ENCODE measurements around the gene OMA1.

Gene OMA1

DNA sequence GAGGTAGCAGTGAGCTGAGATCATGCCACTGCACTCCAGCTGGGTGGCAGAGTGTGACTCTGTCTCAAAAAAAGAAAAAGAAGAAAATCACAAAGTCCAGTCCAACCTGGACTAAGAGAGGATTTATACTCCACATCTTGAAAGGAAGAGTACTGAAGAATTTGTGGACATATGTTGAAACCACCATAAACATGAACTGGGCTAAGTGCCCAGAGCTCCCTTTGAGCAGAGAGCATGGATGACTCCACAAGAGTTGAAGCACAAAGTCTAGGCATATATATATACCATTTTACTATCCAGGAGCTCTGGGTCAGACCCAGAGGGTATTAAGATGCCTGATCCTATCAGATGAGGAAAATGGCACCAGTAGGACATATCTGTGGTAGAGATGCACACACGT is 86.6 kb downstream of the OMA1 start:
- no peak for DNase-seq (ENCODE audit: low read depth in 2 of 2)

DNA sequence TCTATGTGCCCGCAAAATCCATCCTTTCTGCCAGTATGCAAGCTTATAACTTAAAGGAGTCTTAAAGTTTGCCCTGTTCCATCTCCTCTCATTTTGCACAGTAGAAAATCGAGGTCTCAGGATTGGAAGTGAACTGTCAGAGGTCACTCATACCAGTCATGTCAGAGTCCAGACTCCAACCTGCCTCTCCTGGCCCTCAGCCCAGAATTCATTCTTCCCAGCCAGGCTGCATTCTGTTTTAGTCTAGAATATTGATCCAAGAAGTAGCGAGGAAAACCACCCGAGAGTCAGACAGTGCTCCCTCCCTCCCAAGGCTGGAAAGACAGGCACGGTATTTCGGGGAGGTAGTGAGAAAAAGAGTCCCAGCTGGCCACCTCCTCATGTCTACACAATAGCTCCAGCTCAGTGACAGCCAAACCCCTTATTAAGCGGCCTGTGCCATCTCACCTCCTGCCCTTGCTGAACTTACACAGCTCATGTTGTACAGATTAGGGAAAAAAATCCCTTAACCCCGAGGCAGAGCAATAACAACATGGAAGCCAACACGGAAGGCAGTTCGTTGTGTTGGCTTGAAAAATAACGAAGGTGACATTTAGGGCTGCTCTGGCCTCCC is 89.4 kb downstream of the OMA1 start:
- no peak for DNase-seq (ENCODE audit: low read depth in 2 of 2)

DNA sequence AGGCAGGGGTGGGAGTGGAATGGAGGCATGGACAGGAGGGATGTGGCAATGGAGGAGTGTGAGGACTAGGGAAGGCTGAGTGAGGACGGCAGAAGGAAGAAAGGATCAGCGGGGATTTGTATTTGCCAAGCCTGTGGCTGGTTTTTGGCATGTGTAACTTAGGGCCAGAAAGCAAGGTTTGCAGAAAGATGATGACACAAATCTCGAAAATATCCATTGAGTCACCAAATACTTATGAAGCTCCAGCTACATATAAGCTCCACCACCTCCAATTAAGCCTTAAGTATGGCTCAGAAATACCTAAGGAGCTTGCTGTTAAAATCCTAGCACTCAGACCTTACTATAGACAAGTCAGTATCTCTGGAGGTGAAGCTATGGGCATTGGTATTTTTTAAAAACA is 90.1 kb downstream of the OMA1 start:
- no peak for DNase-seq (ENCODE audit: low read depth in 2 of 2)

DNA sequence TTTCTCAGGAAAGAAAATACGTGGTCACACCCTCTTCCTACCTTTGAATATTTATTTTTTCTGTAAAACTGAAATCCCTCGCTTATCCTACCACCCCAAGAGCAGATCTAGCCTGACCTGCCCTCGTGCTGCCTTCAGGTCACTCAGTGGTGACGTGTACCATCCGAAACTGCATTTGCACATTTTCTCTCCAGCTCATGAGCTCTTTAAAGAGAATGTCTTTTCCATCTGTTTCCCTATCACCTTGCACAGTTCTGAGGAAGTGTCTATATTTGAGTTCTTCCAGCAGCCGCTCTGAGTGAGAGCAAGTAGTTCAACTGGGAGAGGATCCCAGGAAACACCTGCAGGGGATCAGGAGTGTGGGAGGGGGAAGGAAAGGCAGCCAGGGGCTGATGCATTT is 91.7 kb downstream of the OMA1 start:
- no peak for DNase-seq (ENCODE audit: low read depth in 2 of 2)

DNA sequence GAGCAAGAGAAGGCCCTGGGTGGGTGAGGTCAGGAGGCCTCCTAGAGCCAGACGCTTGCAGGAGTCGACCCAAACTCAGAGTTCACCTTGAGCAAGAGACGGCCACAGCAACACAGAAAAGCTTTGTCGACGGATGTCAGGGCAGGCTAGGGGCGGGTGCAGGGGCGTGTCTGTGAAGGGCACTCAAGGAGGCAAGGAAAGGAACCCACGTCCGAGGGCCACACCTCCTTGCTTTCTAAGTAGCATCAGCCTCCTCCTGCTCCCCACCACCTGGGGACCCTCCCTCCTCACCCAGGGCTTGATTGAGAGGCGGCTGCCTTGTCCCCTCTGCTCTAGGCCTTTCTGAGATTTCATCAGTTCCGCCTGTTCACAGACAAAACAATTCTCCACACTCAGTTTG is 92.1 kb downstream of the OMA1 start:
- no peak for DNase-seq (ENCODE audit: low read depth in 2 of 2)

DNA sequence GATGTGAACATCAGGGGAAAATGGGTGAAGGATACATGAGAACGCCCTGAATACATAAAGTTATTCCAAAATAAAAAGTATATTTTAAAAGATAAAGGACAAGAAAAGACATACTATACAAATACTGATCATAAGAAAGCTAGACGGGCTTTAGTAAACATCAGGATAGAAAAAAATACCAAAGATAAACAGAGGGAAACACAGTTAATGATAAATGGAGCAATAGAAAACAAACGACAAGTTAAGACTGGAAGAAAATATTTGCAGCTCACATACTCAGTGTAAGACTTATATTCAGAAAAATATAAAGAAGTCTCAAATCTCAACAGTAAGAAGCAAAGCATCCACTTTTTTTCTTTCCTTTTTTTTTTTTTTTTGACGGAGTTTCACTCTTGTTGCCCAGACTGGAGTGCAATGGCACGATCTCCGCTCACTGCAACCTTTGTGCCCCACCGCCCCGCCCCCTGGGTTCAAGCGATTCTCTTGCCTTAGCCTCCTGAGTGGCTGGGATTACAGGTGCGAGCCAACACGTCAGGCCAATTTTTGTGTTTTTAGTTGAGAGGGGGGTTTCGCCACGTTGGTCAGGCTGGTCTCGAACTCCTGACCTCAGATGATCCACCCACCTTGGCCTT is 94.8 kb downstream of the OMA1 start:
- no peak for DNase-seq (ENCODE audit: low read depth in 2 of 2)

DNA sequence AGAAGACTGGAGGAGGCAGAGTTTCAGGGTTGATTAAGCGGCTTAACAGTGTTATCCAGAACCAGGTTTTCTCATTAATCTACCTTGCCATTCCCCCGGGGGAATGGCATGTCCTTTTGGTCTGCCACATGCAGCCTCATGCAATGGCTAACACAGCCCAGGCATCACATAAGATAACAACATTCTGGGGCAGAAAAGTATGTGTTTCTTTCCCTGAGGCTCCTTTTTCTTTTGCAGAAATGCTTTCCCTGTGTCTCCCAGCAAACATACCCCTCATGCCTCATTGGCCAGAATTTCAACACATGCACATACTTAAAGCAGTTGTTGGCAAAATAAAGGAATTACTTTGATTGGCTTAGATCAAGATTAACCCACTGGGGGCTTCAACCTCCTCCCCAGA is 98.6 kb downstream of the OMA1 start:
- no peak for DNase-seq (ENCODE audit: low read depth in 2 of 2)

DNA sequence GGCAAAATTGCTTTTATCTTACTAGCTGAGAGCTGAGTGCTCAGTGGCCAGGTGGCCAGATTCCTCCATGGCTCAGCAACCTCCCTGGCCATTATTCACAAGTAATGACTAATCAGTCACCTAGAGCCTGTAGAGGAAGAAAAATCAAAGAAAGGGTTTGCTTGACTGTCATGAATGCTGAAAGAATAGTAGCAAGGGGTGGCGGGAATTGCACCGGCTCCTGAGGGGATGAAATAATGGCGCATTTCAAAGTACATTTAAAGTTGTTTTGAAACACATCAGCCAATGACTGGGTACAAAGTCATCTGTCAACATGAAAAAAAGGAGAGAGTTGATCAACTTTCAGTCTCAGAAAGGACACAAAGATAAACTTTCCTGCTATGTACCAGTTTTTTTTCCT is 99.5 kb downstream of the OMA1 start:
- no peak for DNase-seq (ENCODE audit: low read depth in 2 of 2)

DNA sequence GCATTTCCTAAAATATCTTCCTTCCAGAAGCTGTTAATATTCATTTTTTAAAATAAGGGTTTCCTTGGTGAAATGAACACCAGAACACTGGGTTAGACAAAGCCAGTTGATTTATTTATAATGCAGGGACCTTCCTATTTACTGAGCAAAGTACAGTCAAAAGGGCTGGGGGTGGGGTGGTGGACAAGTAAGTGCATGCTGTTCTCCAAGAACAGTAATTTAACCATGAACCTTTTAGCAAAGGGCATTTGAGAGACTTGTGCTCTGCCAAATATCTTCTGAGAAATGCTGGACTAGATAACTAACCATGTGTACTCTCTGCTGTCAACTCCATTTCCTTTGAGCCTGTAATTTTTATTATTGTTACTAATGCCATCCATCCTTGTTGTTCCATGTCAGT is 100.2 kb downstream of the OMA1 start:
- DNase-seq (ENCODE audit: low read depth in 2 of 2): no peak

DNA sequence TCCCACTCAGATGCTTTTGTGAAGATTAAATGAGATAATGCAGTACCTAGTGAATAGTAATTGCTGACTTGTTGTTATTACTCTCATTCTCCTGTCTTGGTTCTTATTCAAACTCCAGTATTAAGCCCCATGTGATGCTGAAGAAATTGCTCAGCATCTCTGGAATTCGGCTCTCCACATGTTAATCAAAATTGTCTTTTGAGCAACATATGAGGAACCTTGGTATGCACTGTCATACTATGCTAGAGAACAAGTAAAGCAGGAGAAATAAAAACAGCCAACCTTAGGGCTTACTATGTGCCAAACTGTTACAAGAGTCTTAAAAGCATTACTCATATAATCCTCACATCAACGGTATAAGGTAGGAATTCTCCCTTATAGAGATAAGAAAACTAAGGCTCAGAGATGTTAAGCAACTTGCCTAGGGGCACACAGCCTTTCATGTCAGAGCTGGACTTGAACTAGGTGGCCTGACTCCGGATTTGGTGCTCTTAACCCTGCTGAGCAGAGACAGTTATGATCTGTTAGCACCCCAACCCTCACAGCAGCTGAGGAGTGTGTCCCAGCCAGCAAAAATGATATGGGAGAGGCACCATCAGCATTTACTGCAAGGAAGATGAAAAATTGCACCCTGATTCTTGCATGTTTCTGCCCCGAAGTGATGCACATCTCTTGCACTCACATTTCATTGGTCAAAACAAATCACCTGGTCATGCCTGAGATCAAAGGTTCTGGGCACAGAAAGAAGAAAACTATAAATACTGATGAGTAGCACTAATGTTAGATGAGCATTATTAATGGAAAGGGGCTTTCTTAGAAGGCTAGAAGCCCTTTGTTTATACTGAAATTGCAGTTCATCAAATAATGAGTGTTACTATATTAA is 102.3 kb downstream of the OMA1 start:
- DNase-seq (ENCODE audit: low read depth in 2 of 2): no peak

DNA sequence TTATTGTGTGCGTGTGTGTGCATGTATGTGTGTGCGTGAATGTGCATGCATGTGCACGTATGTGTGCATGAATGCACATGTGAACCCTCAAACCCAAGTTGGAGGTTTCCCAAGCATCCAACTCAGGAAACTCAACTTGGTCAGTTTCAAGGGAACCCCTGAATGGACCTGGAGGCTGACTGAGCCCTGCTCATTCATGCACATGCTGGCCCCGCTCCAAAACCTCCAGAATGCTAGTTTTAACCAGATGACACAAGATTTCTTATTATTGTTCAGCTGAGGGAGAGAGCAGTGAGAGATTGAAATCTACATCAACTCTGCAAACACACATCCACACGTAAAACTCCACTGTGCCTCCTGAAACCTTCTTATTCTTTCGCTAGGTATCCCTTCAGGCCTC is 104.4 kb downstream of the OMA1 start:
- no peak for DNase-seq (ENCODE audit: low read depth in 2 of 2)

DNA sequence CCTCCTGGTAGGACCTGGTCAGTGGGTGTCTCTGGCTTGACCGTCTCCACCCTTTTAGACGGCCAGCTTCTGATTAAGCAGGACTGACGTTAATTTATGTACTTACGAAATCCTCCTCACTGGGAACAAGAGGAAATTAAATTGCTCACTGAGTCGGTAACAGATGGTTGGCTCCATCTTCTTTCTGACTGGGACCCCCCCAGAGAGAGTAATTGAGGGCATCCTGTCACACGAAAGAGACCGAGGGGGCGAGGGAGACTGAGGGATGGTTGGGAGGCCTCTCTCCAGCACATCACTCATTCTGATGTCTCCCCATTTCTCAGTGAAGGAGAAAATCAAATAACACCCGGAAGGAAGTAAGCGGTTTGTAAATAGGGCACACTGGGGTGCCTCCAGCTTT is 104.8 kb downstream of the OMA1 start:
- DNase-seq (ENCODE audit: low read depth in 2 of 2): no peak

DNA sequence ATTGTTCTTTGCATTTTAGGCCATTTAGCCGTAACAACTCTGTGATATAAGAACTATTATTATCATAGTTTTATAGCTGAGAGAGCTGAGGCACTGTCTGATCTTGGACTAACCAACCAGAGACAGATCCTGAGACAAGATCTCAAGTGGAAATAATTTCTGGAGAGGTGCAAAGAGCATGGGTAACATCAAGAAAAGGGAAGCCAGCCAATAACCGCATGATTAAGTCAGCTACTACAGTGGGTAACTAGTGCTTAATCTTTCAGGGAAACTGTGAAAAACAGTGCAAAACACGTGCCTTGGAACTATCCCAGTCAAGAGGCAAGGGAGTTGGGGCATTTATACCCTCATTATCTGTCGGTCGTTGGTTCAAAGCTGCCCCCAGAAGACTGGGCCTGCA is 105.8 kb downstream of the OMA1 start:
- DNase-seq (ENCODE audit: low read depth in 2 of 2): no peak

DNA sequence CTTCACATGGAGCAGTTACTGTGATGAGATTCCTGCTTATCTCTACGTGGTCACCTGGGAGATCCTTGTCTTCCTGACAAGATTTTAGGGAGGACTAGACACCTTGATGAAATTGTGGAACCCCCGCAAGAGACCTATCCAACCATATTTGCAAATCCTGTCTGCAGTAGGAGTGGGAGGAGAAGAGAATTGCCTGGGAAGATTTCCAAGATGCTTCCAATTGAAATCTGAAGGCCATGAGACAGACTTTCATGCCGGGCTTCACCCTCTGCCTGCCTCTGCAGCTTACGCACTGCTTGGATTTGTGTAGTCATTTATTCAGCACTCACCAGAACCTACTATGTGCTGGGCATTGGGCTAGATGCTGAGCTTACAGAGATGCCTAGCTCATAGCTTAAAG is 106.6 kb downstream of the OMA1 start:
- no peak for DNase-seq (ENCODE audit: low read depth in 2 of 2)

DNA sequence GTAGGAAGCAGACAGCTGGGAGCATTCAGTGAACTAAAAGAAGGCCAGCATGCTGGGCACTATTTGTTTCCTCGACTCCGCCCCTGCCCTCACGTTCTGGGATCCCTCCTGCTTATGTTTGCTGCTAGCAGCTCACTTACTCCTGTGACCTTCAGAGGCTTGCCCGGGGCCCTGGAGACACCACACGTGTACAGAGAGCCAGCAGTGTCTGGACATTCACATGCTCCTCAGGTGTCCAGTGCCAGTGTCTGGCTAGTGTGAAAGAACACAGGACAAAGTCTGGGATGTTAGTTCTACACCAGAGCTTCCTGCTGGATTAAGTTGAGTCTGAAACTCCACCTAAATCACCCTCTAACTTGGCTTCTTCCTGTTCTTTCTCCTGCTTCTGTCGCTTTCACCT is 108.1 kb downstream of the OMA1 start:
- no peak for DNase-seq (ENCODE audit: low read depth in 2 of 2)

DNA sequence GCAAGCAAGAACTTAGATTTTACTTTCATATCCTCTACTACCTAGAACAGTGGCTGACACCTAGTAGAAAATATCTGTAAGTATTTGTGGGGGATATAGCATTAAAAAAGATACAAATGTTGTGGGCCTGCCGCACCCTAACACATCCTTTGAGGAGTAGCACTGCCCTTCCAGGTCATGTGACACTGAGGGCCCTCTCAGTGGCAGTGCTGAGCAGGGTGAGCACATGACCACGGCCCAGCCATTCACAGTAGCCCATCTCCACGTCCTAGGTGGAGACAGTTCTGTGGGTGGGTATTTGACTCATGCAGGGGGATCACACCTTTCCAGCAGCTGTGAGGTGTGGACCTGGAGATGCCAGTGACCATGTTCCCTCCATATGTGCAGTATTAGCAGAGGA is 108.9 kb downstream of the OMA1 start:
- no peak for DNase-seq (ENCODE audit: low read depth in 2 of 2)

DNA sequence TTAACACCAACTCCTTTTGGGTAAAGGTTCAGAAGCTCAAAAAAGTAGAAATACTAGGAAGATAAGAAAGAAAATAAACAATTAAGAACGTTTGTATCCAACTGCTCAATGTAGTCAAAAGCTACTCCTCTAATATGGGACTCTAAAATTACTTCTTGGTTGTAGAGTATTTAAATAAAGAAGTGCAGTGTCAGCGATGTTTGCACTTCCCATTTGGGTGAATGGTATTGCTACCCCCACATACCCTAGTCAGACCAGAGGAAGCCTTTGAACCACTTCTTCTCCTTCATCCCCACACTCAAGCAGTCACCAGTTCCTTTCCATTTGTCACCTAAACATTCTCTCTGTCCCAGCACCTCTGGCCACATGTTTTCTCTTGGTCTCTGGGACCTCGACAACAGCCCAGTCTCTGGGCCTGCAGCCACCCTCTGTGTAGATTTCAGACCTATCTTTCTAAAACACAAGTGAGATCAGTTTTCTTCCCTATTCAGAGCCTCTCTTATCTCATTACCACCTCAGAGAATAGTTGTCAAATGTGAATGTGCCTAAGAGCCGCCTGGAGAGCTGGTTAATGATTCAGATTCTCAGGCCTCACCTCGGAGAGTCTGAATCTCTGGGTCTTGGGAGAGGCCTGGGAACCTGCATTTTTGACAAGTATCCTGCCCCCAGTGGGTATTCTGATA is 109.8 kb downstream of the OMA1 start:
- no peak for DNase-seq (ENCODE audit: low read depth in 2 of 2)

DNA sequence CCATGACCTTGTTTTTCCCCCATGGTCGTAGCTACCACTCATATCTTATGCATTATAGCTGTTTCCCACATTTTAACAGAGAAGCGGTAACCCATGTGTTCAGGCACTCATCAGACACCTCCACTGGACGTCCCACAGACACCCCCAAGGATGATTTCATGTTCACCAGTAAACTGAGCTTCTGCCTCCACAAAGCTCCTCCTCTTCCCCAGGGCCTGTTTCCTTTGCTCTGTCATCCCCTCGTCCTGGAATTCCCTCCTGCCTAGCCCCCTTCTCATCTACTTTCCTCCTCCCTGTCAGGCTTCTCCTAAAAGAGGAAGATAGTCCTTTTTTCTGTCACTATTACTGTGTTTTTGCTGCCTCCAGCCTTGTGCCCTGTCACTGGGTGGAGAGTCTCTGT is 111.2 kb downstream of the OMA1 start:
- no peak for DNase-seq (ENCODE audit: low read depth in 2 of 2)

DNA sequence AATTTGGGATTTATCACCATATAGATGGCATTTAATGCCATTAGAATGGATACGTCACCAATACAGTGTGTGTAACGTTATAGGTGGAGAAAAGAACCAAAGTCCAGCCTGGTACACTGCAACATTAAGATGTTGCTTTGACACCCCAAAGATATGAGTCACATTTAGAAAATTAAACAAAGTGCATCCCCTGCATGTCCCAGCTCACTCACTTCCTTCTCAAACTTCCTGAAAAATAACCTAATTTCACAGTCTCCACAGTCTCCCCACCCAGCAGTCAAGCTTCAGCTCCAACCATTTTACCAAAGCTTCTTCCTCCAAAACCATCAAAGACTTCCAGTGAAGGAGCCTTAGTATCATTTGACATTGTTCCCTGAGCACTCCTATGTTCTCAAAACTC is 111.9 kb downstream of the OMA1 start:
- DNase-seq (ENCODE audit: low read depth in 2 of 2): no peak

DNA sequence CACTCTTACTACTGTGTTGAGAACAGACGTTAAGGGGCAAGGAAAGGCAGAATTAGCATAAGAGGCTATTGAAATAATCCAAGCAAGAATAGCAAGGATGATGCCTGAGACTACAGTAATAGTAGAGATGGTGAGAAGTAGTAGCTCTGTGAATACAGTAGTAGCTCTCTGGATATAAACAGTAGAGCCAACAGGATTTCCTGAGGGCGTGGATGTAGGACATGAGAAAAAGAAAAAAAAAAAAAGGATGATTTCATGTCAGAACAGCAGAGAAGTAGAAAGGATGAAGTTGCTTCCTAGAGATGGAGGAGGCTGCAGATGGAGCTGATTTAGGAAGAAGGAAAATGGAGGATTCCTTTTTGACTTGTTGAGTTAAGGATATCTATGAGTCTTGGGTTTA is 112.3 kb downstream of the OMA1 start:
- no peak for DNase-seq (ENCODE audit: low read depth in 2 of 2)

DNA sequence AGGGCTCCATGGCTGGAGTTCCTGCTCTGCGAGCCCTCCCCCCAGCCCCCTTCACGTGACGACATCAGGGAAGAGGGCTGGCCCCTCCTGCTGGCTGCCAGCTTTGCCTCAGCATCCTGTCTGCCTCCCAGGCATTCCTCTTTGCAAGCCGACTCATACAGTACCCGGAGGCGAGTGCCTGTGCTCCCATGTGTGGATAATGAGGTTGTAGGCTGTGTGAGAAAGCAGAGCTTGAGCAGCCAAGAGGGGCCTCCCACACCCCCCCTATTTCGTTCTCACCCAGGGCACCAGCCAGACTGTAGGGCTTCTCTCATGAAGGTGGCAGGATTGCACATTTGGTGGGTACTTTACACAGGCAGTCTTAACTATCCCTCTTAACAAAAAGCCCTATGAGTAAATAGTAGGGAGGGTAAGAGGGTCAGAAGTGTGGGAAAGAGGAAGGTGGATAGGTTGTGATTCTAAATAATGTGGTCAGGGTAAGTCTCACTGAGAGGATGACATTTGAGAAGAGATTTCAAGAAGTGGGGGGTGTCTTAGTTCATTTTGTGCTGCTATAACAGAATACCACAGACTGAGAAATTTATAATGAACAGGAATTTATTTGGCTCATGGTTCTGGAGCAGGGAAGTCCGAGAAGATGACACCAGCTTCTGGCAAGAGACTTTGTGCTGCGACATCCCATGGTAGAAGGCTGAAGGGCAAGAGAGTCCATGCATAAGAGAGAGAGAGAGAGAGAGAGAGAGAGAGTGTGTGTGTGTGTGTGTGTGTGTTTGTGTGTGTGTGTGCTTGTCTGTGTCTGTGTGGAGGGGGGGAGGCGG is 113.5 kb downstream of the OMA1 start:
- DNase-seq (ENCODE audit: low read depth in 2 of 2): no peak
